Liver (tissue), 3 donors: ENCODE data around the gene IGF1R.

Source experiments
- EGR1 ChIP-seq, 2 donors: IDR thresholded peaks; 2 replicates each; pipeline ENCODE4 v1.6.1; 2016 to 2018; ENCODE audit warnings: antibody characterized with exemption in 2 of 2, low read depth in 2 of 2
- GABPA ChIP-seq, 2 donors: IDR thresholded peaks in 1 of 2; conservative IDR thresholded peaks in 1 of 2; 2 replicates each; pipeline ENCODE4 v1.6.1; 2016; ENCODE audit warnings: antibody characterized with exemption in 2 of 2, mild to moderate bottlenecking in 1 of 2, moderate library complexity in 1 of 2
- JUND ChIP-seq, 2 donors: IDR thresholded peaks; 2 replicates each; pipeline ENCODE4 v1.6.1; 2016; ENCODE audit warnings: antibody characterized with exemption in 2 of 2
- SP1 ChIP-seq: IDR thresholded peaks from 2 replicates; pipeline ENCODE4 v1.6.1; 2018; ENCODE audit warnings: antibody characterized with exemption, mild to moderate bottlenecking
- TAF1 ChIP-seq: conservative IDR thresholded peaks from 2 replicates; pipeline ENCODE4 v1.6.1; 2016; ENCODE audit warnings: antibody characterized with exemption, mild to moderate bottlenecking
- TF ChIP-seq, protein P1 (sequence below): fragments of 150-350 bp; IDR thresholded peaks from 2 replicates; pipeline ENCODE4 v1.5.1; 2017; ENCODE audit warnings: improper control_type of control experiment, low read depth, low read length; ENCODE audit not compliant: missing input control
- TF ChIP-seq, protein P2 (sequence below): IDR thresholded peaks from 2 replicates; pipeline ENCODE4 v1.6.1; 2016; ENCODE audit warnings: antibody characterized with exemption
- TF ChIP-seq, protein P3 (sequence below): IDR thresholded peaks from 2 replicates; pipeline ENCODE4 v1.6.1; 2016; ENCODE audit warnings: antibody characterized with exemption
- donor health status: healthy.
- donor health status: healthy.

DNA sequence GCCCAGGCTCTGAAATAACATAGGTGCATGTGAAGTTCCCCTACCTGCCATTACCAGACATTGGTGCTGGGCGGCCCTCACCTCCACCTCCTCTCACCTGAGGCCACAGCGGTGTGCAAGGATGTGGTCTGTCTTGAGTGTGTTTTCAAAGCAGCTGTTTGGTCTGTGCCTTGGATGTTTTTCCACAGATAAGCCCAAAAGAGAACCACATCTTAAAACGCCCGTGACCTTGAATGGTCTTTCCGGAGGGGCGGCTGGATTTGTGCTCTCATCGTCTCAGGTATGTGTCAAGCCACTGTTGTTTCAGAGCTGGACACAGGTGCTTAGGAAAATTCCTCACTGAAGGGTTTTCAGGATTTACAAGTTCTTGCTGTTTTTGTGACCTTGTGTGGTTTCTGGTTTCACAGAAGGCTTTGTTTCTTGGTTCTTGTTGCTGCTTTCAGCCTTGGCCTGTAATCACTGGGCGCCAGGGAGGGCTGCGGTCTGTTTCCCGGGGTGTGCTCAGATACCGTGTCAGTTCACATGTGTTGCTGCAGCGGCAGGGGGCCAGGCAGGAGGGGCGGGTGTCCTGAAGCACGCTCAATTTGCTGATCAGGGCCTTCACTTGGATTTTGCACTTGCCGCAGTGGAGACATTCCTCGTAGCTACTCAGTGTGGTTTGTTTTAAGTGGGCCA lies 128.4 kb downstream of the IGF1R start:
- TF ChIP-seq, protein P1, sequence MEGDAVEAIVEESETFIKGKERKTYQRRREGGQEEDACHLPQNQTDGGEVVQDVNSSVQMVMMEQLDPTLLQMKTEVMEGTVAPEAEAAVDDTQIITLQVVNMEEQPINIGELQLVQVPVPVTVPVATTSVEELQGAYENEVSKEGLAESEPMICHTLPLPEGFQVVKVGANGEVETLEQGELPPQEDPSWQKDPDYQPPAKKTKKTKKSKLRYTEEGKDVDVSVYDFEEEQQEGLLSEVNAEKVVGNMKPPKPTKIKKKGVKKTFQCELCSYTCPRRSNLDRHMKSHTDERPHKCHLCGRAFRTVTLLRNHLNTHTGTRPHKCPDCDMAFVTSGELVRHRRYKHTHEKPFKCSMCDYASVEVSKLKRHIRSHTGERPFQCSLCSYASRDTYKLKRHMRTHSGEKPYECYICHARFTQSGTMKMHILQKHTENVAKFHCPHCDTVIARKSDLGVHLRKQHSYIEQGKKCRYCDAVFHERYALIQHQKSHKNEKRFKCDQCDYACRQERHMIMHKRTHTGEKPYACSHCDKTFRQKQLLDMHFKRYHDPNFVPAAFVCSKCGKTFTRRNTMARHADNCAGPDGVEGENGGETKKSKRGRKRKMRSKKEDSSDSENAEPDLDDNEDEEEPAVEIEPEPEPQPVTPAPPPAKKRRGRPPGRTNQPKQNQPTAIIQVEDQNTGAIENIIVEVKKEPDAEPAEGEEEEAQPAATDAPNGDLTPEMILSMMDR = no peak
- TF ChIP-seq TAF1 = no peak
- no peak for TF ChIP-seq JUND (IDR thresholded peaks at IDR 0.05)
- TF ChIP-seq SP1 = no peak
- TF ChIP-seq, protein P2, sequence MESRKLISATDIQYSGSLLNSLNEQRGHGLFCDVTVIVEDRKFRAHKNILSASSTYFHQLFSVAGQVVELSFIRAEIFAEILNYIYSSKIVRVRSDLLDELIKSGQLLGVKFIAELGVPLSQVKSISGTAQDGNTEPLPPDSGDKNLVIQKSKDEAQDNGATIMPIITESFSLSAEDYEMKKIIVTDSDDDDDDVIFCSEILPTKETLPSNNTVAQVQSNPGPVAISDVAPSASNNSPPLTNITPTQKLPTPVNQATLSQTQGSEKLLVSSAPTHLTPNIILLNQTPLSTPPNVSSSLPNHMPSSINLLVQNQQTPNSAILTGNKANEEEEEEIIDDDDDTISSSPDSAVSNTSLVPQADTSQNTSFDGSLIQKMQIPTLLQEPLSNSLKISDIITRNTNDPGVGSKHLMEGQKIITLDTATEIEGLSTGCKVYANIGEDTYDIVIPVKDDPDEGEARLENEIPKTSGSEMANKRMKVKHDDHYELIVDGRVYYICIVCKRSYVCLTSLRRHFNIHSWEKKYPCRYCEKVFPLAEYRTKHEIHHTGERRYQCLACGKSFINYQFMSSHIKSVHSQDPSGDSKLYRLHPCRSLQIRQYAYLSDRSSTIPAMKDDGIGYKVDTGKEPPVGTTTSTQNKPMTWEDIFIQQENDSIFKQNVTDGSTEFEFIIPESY = no peak
- no peak for TF ChIP-seq GABPA (IDR thresholded peaks at IDR 0.05 in 1 of 2, conservative IDR thresholded peaks at IDR 0.05 in 1 of 2)
- TF ChIP-seq, protein P3, sequence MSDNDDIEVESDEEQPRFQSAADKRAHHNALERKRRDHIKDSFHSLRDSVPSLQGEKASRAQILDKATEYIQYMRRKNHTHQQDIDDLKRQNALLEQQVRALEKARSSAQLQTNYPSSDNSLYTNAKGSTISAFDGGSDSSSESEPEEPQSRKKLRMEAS = no peak
- no peak for TF ChIP-seq EGR1 (IDR thresholded peaks at IDR 0.05; ENCODE audit: low read depth in 2 of 2)
